Activated naive CD4-positive, alpha-beta T cell (primary cell): ENCODE measurements around the gene GAA.
"Not testable (repeated sequence)": the region's sequence is repeated elsewhere in the genome, so short reads cannot be mapped to it uniquely, and the experiment has no call there.

Source experiments
- DNase-seq, 4 experiments: peaks; one replicate each; lab custom pipeline; 2025; lab: John Stamatoyannopoulos, UW

The GAA gene

GRCh38 chr17:80083136-80083661 is 18.2 kb upstream of the GAA start:
- DNase-seq, result no peak

DNA sequence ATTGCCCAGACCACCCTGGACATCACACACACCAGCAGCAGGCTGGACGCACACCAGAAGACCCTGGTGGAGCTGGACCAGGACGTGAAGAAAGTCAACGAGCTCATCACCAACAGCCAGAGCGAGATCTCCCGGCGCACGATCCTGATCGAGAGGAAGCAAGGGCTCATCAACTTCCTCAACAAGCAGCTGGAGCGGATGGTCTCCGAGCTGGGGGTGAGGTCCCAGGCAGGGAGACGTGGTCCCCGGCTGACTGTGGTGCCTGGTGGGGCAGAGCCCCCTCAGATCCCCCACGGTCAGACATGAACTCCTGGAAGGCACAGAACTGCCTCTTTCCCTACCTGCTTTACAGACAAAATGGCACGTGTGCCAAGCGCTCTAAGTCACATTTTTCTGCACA is 16.6 kb upstream of the GAA start:
- DNase-seq, result no peak

DNA sequence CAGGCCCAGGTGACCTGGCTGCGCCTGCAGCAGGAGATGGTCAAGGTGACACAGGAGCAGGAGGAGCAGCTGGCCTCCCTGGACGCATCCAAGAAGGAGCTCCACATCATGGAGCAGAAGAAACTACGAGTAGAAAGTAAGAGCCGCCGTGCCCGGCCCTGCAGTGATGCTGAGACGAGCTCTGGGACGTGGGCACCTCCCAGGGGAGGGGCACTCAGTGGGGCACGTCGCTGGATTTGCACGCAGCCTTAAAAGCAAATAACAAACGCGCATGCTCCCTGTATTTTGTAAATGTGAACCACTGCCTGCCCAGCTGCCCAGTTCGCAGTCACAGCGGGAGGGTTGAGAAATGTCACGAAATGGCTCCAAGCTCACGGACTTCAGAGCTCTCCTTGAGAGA is 15.3 kb upstream of the GAA start:
- DNase-seq, result no peak

GRCh38 chr17:80086616-80087015 is 14.8 kb upstream of the GAA start:
- DNase-seq, result no peak

GRCh38 chr17:80087346-80088265 is 13.8 kb upstream of the GAA start:
- DNase-seq, result no peak

GRCh38 chr17:80089762-80090161 is 11.6 kb upstream of the GAA start:
- no peak for DNase-seq

DNA sequence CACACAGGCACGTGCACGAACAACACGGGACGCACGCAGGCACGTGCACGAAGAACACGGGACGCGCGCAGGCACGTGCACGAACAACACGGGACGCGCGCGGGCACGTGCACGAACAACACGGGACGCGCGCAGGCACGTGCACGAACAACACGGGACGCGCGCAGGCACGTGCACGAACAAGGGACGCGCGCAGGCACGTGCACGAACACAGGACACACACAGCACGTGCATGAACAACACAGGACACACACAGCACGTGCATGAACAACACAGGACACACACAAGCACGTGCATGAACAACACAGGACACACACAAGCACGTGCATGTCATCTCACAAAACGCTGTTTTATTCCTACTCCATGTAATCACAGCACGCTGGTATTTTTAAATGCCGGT is 11.2 kb upstream of the GAA start:
- DNase-seq, result not testable (repeated sequence)

- DNase-seq, result no peak
Measured at GRCh38 chr17:80091376-80091775, 10.0 kb upstream of the GAA start.

- DNase-seq, result no peak
Measured at GRCh38 chr17:80092959-80093358, 8.4 kb upstream of the GAA start.

- no peak for DNase-seq
Measured at GRCh38 chr17:80095038-80095843, 6.1 kb upstream of the GAA start.

DNA sequence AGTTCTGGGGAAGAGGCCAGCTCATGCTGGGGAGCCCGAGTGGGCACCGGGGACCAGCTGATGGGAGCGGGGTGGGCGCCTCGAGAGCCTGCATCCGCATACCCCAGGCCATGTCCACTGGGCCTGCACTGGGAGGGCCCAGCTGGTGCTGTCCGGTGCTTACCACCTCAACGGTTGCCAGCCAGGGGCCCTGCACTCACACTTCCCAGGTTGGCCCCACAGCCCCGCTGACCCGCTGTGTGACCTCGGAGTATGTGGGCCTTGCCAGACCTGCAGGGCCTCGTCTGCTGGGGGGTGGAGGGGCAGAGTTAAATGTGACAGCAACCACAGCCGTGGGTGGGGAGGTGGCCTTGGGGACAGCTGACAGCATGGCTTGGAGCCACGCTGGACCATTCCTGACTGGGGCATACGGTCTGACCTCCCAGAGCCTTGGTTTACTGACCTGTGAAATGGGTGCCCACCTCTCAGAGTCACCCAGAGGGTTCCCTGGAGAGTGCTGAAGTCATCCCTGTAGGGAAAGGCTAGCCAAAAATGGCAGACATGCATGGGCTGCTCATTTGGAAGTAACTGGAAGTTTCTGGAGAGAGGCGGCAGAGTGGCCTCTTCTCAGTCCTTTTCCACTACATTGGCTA is 5.4 kb upstream of the GAA start:
- no peak for DNase-seq

- DNase-seq, result no peak
Measured at GRCh38 chr17:80096561-80097021, 4.8 kb upstream of the GAA start.

- no peak for DNase-seq
Measured at GRCh38 chr17:80097127-80097621, 4.2 kb upstream of the GAA start.

DNA sequence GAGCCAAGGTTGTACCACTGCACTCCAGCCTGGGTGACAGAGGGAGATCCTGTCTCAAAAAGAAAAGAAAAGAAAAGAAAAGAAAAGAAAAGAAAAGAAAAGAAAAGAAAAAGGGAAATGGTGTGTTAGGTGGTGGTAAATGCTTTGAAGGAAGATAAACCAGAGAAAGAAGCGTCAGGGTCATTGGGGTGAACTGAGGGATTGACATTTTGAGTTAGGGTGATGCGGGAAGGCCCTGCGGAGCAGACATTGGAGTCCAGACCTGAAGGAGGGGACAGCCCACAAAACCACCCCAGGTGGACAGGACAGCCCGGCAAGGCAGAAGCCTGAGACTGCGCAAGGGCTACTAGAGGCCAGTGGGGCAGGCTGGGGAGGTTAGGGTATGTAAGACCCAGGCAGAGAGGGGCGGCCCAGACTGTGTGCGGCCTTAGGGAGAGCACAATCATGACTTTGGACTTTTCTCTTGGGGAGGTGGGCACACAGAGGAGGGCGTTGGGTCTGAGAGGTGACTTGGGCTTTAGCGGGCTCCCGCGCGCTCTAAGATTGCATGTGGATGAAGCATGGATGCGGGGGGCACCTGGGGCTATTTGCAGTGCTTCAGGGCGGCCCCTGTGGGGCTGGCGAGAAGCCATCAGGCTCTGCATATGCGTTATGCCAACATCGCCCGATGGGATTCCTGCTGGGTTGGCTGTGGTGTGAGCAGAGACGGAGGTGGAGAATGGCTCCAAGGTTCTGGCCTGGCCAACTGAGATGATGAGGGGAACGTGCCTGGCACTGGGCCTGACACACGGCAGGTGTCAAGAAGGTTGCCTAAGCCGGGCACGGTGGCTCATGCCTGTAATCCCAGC is 3.3 kb upstream of the GAA start:
- no peak for DNase-seq

DNA sequence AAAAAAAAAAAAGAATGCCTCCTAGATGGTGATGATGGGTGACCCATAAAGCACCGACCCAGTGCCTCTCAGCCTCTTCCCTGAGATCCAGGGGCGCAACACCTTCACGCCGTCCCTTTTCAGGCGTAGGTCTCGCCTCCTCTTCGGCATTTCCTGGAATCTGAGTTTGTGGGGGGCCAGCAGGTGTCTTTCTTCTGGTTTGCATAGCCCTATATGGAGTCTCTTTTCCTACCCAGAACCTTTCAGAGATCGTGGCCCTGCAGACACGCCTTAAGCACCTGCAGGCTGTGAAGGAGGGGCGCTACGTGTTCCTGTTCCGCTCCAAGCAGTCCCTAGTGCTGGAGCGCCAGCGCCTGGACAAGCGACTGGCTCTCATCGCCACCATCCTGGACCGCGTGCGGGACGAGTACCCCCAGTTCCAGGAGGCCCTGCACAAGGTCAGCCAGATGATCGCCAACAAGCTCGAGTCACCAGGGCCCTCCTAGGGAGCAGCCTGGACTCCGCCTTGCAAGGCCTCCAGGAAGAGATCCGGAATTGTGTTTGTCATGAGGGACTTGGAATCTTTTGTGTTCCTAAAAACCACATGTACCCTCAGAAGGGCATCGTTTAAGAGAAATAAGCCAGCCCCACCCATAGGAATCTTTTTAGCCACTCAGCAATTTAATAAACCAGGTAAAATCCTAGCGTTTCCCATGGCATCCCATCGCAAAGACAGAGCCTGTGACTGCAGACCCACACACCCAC is 1.9 kb upstream of the GAA start:
- no peak for DNase-seq

- no peak for DNase-seq
Measured at GRCh38 chr17:80100035-80100323, 1.4 kb upstream of the GAA start.

GRCh38 chr17:80101946-80102663 is 724 bp downstream of the GAA start:
- peak in 1 of 4 experiments; percentile 32 for DNase-seq

GRCh38 chr17:80102664-80103448 is 1.5 kb downstream of the GAA start:
- no peak for DNase-seq

DNA sequence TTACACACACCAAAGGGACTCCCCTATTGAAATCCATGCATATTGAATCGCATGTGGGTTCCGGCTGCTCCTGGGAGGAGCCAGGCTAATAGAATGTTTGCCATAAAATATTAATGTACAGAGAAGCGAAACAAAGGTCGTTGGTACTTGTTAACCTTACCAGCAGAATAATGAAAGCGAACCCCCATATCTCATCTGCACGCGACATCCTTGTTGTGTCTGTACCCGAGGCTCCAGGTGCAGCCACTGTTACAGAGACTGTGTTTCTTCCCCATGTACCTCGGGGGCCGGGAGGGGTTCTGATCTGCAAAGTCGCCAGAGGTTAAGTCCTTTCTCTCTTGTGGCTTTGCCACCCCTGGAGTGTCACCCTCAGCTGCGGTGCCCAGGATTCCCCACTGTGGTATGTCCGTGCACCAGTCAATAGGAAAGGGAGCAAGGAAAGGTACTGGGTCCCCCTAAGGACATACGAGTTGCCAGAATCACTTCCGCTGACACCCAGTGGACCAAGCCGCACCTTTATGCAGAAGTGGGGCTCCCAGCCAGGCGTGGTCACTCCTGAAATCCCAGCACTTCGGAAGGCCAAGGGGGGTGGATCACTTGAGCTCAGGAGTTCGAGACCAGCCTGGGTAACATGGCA is 2.2 kb downstream of the GAA start:
- no peak for DNase-seq
